Panc1 (cell line): Measurements from ENCODE around the gene ELK4. TPM values are rescaled to one million over a fixed set of nuclear protein-coding genes. Genes with fewer than 3 reads are reported as not detected.

Source experiments
- ATAC-seq: fragments of 200-7000 bp; cut with Tn5 transposase; 2 replicates; pipeline ENCODE4 v1.9.1; 2020; ENCODE audit warnings: mild to moderate bottlenecking, moderate library complexity
- BruUV-seq: library from RNA; stranded (reverse); fragments of 400-500 nt; replicated peaks from 2 replicates; lab custom pipeline; 2021; lab: Mats Ljungman, UMichigan
- CTCF ChIA-PET: fragments of 300-600 bp; sonication (Branson Sonifier 250); formaldehyde crosslinking; loops from one replicate; lab custom pipeline; 2022; ENCODE audit warnings: antibody characterized with exemption; lab: Charles Lee
- POLR2A ChIA-PET: fragments of 300-600 bp; sonication (Branson Sonifier 250); formaldehyde crosslinking; loops from one replicate; lab custom pipeline; 2022; ENCODE audit warnings: antibody characterized with exemption; lab: Charles Lee
- DNase-seq: peaks from one replicate; pipeline ENCODE4 v3.0.0-alpha.2; 2010; ENCODE audit warnings: low read depth, low spot score
- H3K27ac ChIP-seq: 2 replicates; pipeline ENCODE4 v1.5.1; 2011; ENCODE audit warnings: mild to moderate bottlenecking, low read length, inconsistent platforms
- H3K27me3 ChIP-seq: fragments of 200-500 bp; sonication (Bioruptor generic); 2 replicates; pipeline ENCODE4 v1.6.0; 2014; ENCODE audit warnings: low read length, inconsistent platforms; ENCODE audit not compliant: control insufficient read depth, insufficient read depth
- H3K36me3 ChIP-seq: fragments of 200-500 bp; sonication (Bioruptor generic); 2 replicates; pipeline ENCODE4 v1.5.1; 2014; ENCODE audit warnings: inconsistent platforms, mild to moderate bottlenecking, low read length, moderate library complexity; ENCODE audit not compliant: control insufficient read depth, insufficient read depth
- H3K4me1 ChIP-seq: 2 replicates; pipeline ENCODE4 v1.5.1; 2011; ENCODE audit warnings: inconsistent platforms, mild to moderate bottlenecking, low read length, moderate library complexity; ENCODE audit not compliant: control insufficient read depth, insufficient read depth
- H3K4me3 ChIP-seq, 2 experiments: 2 replicates each; pipeline ENCODE4 v1.5.1; 2011 to 2012; ENCODE audit warnings: low read depth in 2 of 2, low read length in 2 of 2, mild to moderate bottlenecking in 2 of 2, inconsistent platforms in 1 of 2, moderate library complexity in 1 of 2
- H3K9me3 ChIP-seq: fragments of 200-500 bp; sonication (Bioruptor generic); 2 replicates; pipeline ENCODE4 v1.5.1; 2014; ENCODE audit warnings: low read depth, mild to moderate bottlenecking, inconsistent platforms, low read length, moderate library complexity; ENCODE audit not compliant: control insufficient read depth, insufficient read depth
- POLR2AphosphoS5 ChIP-seq: IDR thresholded peaks from 2 replicates; pipeline ENCODE4 v1.6.1; 2012; ENCODE audit warnings: mild to moderate bottlenecking, low read depth, low read length, moderate library complexity
- REST ChIP-seq, 2 experiments: IDR thresholded peaks; 2 replicates each; pipeline ENCODE4 v1.6.1; 2011 to 2012; ENCODE audit warnings: low read depth in 2 of 2, control low read depth in 1 of 2, low read length in 1 of 2, mild to moderate bottlenecking in 1 of 2, moderate library complexity in 1 of 2; ENCODE audit not compliant: insufficient read depth in 1 of 2
- SIN3A ChIP-seq: IDR thresholded peaks from 2 replicates; pipeline ENCODE4 v1.6.1; 2012; ENCODE audit warnings: low read depth, mild to moderate bottlenecking, low read length, moderate library complexity, borderline replicate concordance; ENCODE audit not compliant: insufficient read depth
- TCF7L2 ChIP-seq: IDR thresholded peaks from 2 replicates; pipeline ENCODE4 v1.6.1; 2011; ENCODE audit warnings: mild to moderate bottlenecking, low read depth, low read length, inconsistent platforms
- in situ Hi-C: cut with HindIII; loops from 2 replicates; pipeline ENCODE4 v1.10.0; 2016; ENCODE audit warnings: low sequenced_read_pairs, low pct_unique_long_range_greater_than_20kb
- intact Hi-C: fragments of 100-400 bp; cut with micrococcal nuclease; formaldehyde crosslinking; loops from one replicate; pipeline ENCODE4 v1.10.0; 2022; ENCODE audit not compliant: unreplicated experiment
- total RNA-seq: library from RNA; stranded (reverse); gene quantifications from one replicate; pipeline ENCODE4 v1.2.1, GENCODE V29; 2021; ENCODE audit not compliant: unreplicated experiment
- TF ChIP-seq, protein P1 (sequence below): fragments of 450-650 bp; IDR thresholded peaks from 2 replicates; pipeline ENCODE4 v1.5.1; 2017; ENCODE audit warnings: mild to moderate bottlenecking

Gene ELK4
- total RNA-seq, 1 experiment from 2014 or later, result 54.6 TPM

DNA sequence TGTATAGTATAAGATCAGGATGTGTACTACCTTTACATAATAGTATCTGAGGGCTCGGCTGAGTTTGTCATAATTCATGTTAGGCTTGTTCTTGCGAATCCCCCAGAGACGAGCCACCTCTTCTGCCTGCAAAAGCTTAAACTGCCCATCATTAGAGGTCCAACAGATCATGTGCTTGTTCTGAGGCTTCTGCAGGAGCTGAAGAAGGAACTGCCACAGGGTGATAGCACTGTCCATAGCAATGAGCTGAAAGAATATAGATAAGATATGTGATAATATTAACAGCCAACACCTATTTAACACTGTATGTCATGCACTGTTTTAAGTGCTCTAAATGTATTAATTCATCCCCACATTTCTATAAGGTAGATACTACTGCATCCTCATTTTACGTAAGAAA lies 8.2 kb downstream of the ELK4 start:
- CTCF ChIA-PET, result interaction anchor here (0.6 to 0.9 kb wide), 2 partner anchors 35 to 287 kb away, joined by 3 to 4 read pairs; no protein-coding TSS in a partner anchor

GRCh38 chr1:205620269-205620668 lies 11.5 kb downstream of the ELK4 start:
- Histone ChIP-seq H3K27ac (no peak overlapping the region), H3K4me1 (no peaks in the 10 kb centered on the region), H3K4me3 (no peak overlapping the region), H3K27me3 (no peaks in the 10 kb centered on the region), H3K36me3 (peaks cover 23% of the 10 kb centered on the region), H3K9me3 (no peaks in the 10 kb centered on the region)
- ATAC-seq, result no peak
- ChIA-PET POLR2A (no interaction called here), CTCF (no interaction called here)
- DNase-seq, result no peak
- TF ChIP-seq SIN3A, result no peak
- no peak for TF ChIP-seq POLR2AphosphoS5
- no peak for TF ChIP-seq TCF7L2
- TF ChIP-seq REST (IDR thresholded peaks at IDR 0.05; ENCODE audit: insufficient read depth in 1 of 2, low read depth in 2 of 2, low read length in 1 of 2), result no peak
- TF ChIP-seq, protein P1, sequence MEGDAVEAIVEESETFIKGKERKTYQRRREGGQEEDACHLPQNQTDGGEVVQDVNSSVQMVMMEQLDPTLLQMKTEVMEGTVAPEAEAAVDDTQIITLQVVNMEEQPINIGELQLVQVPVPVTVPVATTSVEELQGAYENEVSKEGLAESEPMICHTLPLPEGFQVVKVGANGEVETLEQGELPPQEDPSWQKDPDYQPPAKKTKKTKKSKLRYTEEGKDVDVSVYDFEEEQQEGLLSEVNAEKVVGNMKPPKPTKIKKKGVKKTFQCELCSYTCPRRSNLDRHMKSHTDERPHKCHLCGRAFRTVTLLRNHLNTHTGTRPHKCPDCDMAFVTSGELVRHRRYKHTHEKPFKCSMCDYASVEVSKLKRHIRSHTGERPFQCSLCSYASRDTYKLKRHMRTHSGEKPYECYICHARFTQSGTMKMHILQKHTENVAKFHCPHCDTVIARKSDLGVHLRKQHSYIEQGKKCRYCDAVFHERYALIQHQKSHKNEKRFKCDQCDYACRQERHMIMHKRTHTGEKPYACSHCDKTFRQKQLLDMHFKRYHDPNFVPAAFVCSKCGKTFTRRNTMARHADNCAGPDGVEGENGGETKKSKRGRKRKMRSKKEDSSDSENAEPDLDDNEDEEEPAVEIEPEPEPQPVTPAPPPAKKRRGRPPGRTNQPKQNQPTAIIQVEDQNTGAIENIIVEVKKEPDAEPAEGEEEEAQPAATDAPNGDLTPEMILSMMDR, result no peak
- intact Hi-C loops (no loop called here), in situ Hi-C loops (no loop called here)
- TSS peak; percentile 20 for BruUV-seq

More for the DNA sequence above, 8.2 kb downstream of the ELK4 start:
- no peak for TF ChIP-seq POLR2AphosphoS5
- TF ChIP-seq SIN3A, result no peak
- no peak for TF ChIP-seq TCF7L2
- no peak for TF ChIP-seq REST (IDR thresholded peaks at IDR 0.05; ENCODE audit: insufficient read depth in 1 of 2, low read depth in 2 of 2, low read length in 1 of 2)
- TF ChIP-seq, protein P1, result no peak
- intact Hi-C loops (no loop called here), in situ Hi-C loops (no loop called here)
- H3K4me1 ChIP-seq, result peaks cover 3% of the 10 kb centered on the region; the same call in 1 of the 2 replicates
- no TSS peak for BruUV-seq
- no peak overlapping the region for H3K27ac ChIP-seq
- H3K36me3 ChIP-seq, result peaks cover 6% of the 10 kb centered on the region; the same call in 1 of the 2 replicates
- H3K4me3 ChIP-seq, result no peak overlapping the region
- ATAC-seq, result no peak
- H3K9me3 ChIP-seq, result no peaks in the 10 kb centered on the region
- DNase-seq, result no peak
- POLR2A ChIA-PET, result no interaction called here
- H3K27me3 ChIP-seq, result no peaks in the 10 kb centered on the region
